Gastroesophageal sphincter (tissue), 3 donors: ENCODE measurements around the gene INTS14.

Source experiments
- POLR2A ChIP-seq, 2 donors: fragments of 450-650 bp; IDR thresholded peaks; one replicate each; pipeline ENCODE4 v1.6.1; 2017; ENCODE audit warnings: antibody characterized with exemption in 2 of 2, mild to moderate bottlenecking in 2 of 2, moderate library complexity in 1 of 2
- TF ChIP-seq, protein P1 (sequence below), 4 experiments: fragments of 200-600 bp in 2 of 4; fragments of 450-650 bp in 2 of 4; sonication (generic) in 1 of 4; IDR thresholded peaks; one replicate each; pipeline ENCODE4 v1.5.1; 2017 to 2019; ENCODE audit warnings: antibody characterized with exemption in 4 of 4, mild to moderate bottlenecking in 2 of 4, moderate library complexity in 2 of 4

GRCh38 chr15:65646486-65646885 lies 35.6 kb upstream of the INTS14 start:
- TF ChIP-seq, protein P1, sequence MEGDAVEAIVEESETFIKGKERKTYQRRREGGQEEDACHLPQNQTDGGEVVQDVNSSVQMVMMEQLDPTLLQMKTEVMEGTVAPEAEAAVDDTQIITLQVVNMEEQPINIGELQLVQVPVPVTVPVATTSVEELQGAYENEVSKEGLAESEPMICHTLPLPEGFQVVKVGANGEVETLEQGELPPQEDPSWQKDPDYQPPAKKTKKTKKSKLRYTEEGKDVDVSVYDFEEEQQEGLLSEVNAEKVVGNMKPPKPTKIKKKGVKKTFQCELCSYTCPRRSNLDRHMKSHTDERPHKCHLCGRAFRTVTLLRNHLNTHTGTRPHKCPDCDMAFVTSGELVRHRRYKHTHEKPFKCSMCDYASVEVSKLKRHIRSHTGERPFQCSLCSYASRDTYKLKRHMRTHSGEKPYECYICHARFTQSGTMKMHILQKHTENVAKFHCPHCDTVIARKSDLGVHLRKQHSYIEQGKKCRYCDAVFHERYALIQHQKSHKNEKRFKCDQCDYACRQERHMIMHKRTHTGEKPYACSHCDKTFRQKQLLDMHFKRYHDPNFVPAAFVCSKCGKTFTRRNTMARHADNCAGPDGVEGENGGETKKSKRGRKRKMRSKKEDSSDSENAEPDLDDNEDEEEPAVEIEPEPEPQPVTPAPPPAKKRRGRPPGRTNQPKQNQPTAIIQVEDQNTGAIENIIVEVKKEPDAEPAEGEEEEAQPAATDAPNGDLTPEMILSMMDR (IDR thresholded peaks at IDR 0.05), result no peak
- no peak for TF ChIP-seq POLR2A (IDR thresholded peaks at IDR 0.05)
